Heart left ventricle (tissue), 16 donors: ENCODE data around the gene IMMP2L. TPM values are rescaled to one million over a fixed set of nuclear protein-coding genes. Genes with fewer than 3 reads are reported as not detected.

Experiments
- ATAC-seq, 4 donors: fragments of 200-7000 bp; cut with Tn5 transposase; one replicate each; pipeline ENCODE4 v1.9.1; 2020 to 2022; ENCODE audit warnings: moderate library complexity in 4 of 4, mild to moderate bottlenecking in 3 of 4, moderate number of reproducible peaks in 1 of 4
- DNase-seq, 5 donors: peaks; one replicate each; pipeline ENCODE4 v3.0.0-alpha.2; 2020
- H3K27ac ChIP-seq, 12 donors: fragments of 200-600 bp; sonication (generic) in 4 of 12; one replicate each; pipeline versions ENCODE4 v1.5.0 to v1.8.0; 2016 to 2022; ENCODE audit warnings: mild to moderate bottlenecking in 2 of 12
- H3K27me3 ChIP-seq, 9 donors: fragments of 200-600 bp; sonication (generic) in 2 of 9; one replicate each; pipeline versions ENCODE4 v1.5.1 to v1.8.0; 2016 to 2022; ENCODE audit warnings: mild to moderate bottlenecking in 3 of 9
- H3K36me3 ChIP-seq, 9 donors: fragments of 200-600 bp; sonication (generic) in 2 of 9; one replicate each; pipeline versions ENCODE4 v1.5.0 to v1.8.0; 2018 to 2022; ENCODE audit warnings: mild to moderate bottlenecking in 2 of 9
- H3K4me1 ChIP-seq, 12 donors: fragments of 200-600 bp; sonication (generic) in 4 of 12; one replicate each; pipeline versions ENCODE4 v1.5.0 to v1.8.0; 2016 to 2022; ENCODE audit warnings: mild to moderate bottlenecking in 3 of 12
- H3K4me3 ChIP-seq, 12 donors: fragments of 200-600 bp; sonication (generic) in 4 of 12; one replicate each; pipeline versions ENCODE4 v1.5.0 to v1.8.0; 2017 to 2022; ENCODE audit warnings: mild to moderate bottlenecking in 9 of 12, moderate library complexity in 4 of 12
- H3K9me3 ChIP-seq, 12 donors: fragments of 200-600 bp; sonication (generic) in 4 of 12; one replicate each; pipeline versions ENCODE4 v1.5.0 to v1.8.0; 2016 to 2022; ENCODE audit warnings: mild to moderate bottlenecking in 1 of 12
- POLR2A ChIP-seq, 2 donors: fragments of 450-650 bp; IDR thresholded peaks; one replicate each; pipeline ENCODE4 v1.6.1; 2017; ENCODE audit warnings: antibody characterized with exemption in 2 of 2, mild to moderate bottlenecking in 2 of 2, moderate library complexity in 2 of 2
- WGBS, 4 donors: extraction: QIAGEN DNeasy Blood & Tissue Kit in 2 of 4; methylation state at CpG; one replicate each; pipeline versions ENCODE4 v1.1.5 to v1.1.7; 2013 to 2018; 5-methylcytosine and 5-hydroxymethylcytosine counted together
- intact Hi-C, 10 donors: fragments of 100-400 bp; cut with DNase I; formaldehyde crosslinking; loops; one replicate each; pipeline versions ENCODE4 v1.11.1 to v1.14.2; 2022
- polyA plus RNA-seq, 2 donors: library from polyadenylated mRNA; stranded (reverse); fragments of 200-250 nt; gene quantifications; one replicate each; pipeline ENCODE4 v1.2.3, GENCODE V29; 2013
- total RNA-seq, 9 donors: library from RNA; depleted of rRNA in 2 of 9; stranded (reverse); fragments of >200 nt in 2 of 9; fragmentation: NEBNext Ultra II Directional in 3 of 9; extraction: Animal tissue kit (Norgen Biotek cat#: 25700) in 3 of 9; gene quantifications; one replicate each; pipeline versions ENCODE4 v1.1.0 to v1.2.4, GENCODE V29; 2016 to 2023
- TF ChIP-seq, protein P1 (sequence below), 12 donors: fragments of 200-600 bp; sonication (generic) in 4 of 12; IDR thresholded peaks; one replicate each; pipeline versions ENCODE4 v1.5.0 to v1.8.0; 2018 to 2022; ENCODE audit warnings: antibody characterized with exemption in 12 of 12, mild to moderate bottlenecking in 5 of 12
- donor health status: ischemic (EF 13 %, LVEDD 7.1; RV severe dilation, severe dysfunction).
- donor health status: healthy with polysubstance abuse.
- donor health status: DM: no; HTN: yes; CAD: no.
- donor health status: DM: no; HTN: no; CAD: no.
- donor health status: ischemic (EF 25% LVEDD 6.9; RV normal size, moderate dysfunction).
- donor health status: ischemic (EF 25% LVEDD 5.7; RV mildly dilated, moderate dysfunction).
- donor health status: healthy.
- donor health status: DM: yes; HTN: yes; CAD: no.
- donor health status: ischemic (EF 35%, LVEDD 5.7; RV mildly dilated, moderate dysfunction).
- donor health status: nonischemic (EF 11% LVEDD 7.7; RV severe dilation, severe dysfunction).
- donor health status: DM: yes; HTN: yes; CAD: no.
- donor health status: PGD.
- donor health status: ischemic (EF 29% LVEDD 5.4; RV normal size, mild dysfunction).
- donor health status: nonischemic (EF 23%, LVEDD 6.1; RV moderate dilation, normal function).

IMMP2L gene
- total and polyA plus RNA-seq, 11 donors: 5.1 to 17.2 (median 15.9) TPM

DNA sequence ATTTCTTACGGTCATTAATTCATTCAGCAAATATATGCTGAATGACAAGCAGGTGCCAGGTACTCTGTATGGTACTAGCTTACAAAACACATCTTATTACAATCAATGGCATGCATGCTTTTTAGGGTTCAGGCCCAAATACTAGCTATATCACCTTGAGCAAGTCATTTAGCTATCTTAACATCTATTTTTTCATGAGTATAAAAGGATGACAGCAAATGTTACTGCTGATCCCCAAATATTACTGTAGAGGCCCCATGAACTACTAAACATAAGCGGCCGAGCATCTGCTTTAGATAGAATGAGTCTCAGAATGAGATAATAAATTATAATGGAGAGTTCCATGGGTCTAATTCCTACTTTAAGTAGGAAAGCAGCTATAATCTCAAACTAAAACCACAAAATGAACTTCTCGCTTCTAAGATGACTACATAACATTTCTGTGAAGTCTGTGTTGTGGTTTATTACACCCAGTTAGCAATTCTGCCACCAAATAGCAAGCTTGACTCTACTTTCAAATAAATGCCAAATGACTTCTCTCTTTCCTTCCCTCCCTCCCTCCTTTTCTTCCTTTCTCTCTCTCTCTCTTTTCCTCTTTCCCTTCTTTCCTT is 585.1 kb downstream of the IMMP2L start:
- H3K9me3 ChIP-seq: no peaks in the 10 kb centered on the region
- peaks cover 0 to 2% (median 0%) of the 10 kb centered on the region in 12 donors for H3K4me1 ChIP-seq
- no peak overlapping the region for H3K4me3 ChIP-seq
- TF ChIP-seq POLR2A (IDR thresholded peaks at IDR 0.05): no peak
- TF ChIP-seq, protein P1, sequence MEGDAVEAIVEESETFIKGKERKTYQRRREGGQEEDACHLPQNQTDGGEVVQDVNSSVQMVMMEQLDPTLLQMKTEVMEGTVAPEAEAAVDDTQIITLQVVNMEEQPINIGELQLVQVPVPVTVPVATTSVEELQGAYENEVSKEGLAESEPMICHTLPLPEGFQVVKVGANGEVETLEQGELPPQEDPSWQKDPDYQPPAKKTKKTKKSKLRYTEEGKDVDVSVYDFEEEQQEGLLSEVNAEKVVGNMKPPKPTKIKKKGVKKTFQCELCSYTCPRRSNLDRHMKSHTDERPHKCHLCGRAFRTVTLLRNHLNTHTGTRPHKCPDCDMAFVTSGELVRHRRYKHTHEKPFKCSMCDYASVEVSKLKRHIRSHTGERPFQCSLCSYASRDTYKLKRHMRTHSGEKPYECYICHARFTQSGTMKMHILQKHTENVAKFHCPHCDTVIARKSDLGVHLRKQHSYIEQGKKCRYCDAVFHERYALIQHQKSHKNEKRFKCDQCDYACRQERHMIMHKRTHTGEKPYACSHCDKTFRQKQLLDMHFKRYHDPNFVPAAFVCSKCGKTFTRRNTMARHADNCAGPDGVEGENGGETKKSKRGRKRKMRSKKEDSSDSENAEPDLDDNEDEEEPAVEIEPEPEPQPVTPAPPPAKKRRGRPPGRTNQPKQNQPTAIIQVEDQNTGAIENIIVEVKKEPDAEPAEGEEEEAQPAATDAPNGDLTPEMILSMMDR (IDR thresholded peaks at IDR 0.05): no peak
- intact Hi-C loops: no loop called here
- no peak for DNase-seq
- no peak for ATAC-seq
- no peak overlapping the region for H3K27ac ChIP-seq
- WGBS, 4 donors: 94 to 96% (median 95%) methylated on average over 4 of the region's 4 CpGs
- H3K27me3 ChIP-seq: no peaks in the 10 kb centered on the region
- H3K36me3 ChIP-seq: no peaks in the 10 kb centered on the region

DNA sequence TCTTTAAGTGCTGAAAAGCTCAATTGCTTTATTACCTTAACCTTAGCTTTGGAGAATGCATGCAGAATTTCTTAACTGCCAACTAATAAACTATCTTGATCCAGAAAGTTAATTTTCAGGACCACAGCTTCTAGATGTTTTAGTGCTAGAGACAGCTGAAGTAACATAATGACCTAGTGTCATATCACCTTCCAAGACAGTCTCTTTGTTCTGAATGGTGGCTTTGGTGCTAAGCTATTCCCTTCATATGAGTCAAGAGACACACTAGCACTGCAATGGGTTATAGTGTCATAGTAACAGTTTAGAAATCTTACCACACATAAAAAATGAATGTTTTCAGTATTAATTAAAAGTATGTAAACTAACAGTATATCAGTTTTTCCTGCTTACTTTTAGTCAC is 586.8 kb downstream of the IMMP2L start:
- no peak overlapping the region for H3K4me3 ChIP-seq
- ATAC-seq (no peak), DNase-seq (no peak)
- H3K27ac ChIP-seq: no peak overlapping the region
- no peaks in the 10 kb centered on the region for H3K9me3 ChIP-seq
- intact Hi-C loops: no loop called here
- TF ChIP-seq, protein P1 (IDR thresholded peaks at IDR 0.05): no peak
- no peak for TF ChIP-seq POLR2A (IDR thresholded peaks at IDR 0.05)
- no peaks in the 10 kb centered on the region for H3K4me1 ChIP-seq
- no peaks in the 10 kb centered on the region for H3K36me3 ChIP-seq
- no peaks in the 10 kb centered on the region for H3K27me3 ChIP-seq

DNA sequence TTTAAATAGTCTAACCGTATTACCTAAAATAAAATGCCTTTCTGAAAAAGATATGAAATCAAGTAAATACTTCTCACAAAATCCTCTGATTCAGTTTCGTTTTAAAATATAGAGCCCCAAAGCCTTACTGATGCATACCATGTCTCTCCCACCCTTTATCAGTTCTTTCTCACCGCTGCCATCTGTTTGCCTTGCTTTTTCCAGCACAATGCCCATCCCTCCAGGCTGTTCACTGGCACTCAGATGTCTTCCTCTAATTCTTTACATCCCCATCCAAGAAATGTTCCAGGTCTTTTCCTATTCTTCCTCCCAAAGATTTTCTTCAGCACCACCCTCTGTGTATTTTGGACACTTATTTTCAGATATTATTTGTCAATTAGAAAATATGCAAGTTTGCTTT is 587.9 kb downstream of the IMMP2L start:
- H3K27ac ChIP-seq: no peak overlapping the region
- no peak for ATAC-seq
- 83 to 91% (median 88%) methylated on average over 3 of the region's 3 CpGs for WGBS, 4 donors
- no peaks in the 10 kb centered on the region for H3K27me3 ChIP-seq
- H3K4me3 ChIP-seq: no peak overlapping the region
- H3K36me3 ChIP-seq: no peaks in the 10 kb centered on the region
- intact Hi-C loops: no loop called here
- H3K9me3 ChIP-seq: no peaks in the 10 kb centered on the region
- TF ChIP-seq, protein P1 (IDR thresholded peaks at IDR 0.05): no peak
- no peak for TF ChIP-seq POLR2A (IDR thresholded peaks at IDR 0.05)
- DNase-seq: no peak
- no peaks in the 10 kb centered on the region for H3K4me1 ChIP-seq

DNA sequence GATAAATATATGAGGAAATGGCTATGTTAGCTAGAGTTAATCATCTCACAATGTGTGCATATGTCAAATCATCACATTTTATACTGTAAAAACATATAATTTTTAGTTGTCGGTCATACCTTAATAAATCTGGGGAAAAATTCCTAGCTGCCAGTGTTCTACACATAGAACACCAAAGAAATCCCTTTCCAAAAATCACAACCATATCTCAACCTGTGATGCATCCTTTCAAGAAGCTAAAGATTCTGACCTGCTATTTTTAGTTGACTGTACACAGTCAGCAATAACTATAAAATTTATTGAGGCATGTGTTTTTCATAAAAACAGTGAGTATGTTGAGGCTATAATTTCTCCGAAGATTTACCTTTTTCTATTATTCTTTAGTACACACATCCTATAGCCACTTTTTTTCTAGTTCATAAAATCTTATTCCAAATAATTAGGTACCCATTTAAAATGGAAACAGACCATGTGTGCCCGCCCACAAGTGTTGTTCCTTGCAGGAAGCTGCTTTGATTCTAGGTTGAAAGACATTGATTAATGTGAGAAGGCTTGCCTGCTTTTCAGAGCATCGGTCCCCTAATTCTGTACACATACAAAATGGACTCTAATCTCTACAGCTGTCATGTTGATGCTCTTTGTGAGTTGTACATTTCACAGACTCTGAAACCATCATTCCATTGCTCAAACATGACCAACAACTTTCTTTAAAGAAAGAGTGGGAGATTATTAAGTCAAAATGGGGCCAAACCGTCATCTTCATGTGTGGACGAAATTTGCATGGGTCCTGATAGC is 588.9 kb downstream of the IMMP2L start:
- H3K27ac ChIP-seq: no peak overlapping the region
- no peaks in the 10 kb centered on the region for H3K36me3 ChIP-seq
- intact Hi-C loops: no loop called here
- H3K9me3 ChIP-seq: no peaks in the 10 kb centered on the region
- no peak overlapping the region for H3K4me3 ChIP-seq
- H3K4me1 ChIP-seq: no peaks in the 10 kb centered on the region
- no peaks in the 10 kb centered on the region for H3K27me3 ChIP-seq
- DNase-seq (no peak), ATAC-seq (no peak)
- WGBS, 4 donors: 83 to 88% (median 84%) methylated on average over 6 of the region's 6 CpGs
- TF ChIP-seq, protein P1 (IDR thresholded peaks at IDR 0.05): no peak
- TF ChIP-seq POLR2A (IDR thresholded peaks at IDR 0.05): no peak
